CD4-positive, alpha-beta T cell treated with Interleukin-6 for 4 hours (primary cell): Measurements from ENCODE around the gene BPHL.
A peak's percentile ranks its signal among the peaks of the same experiment; 100 is the strongest.
"Not testable (repeated sequence)": the region's sequence is repeated elsewhere in the genome, so short reads cannot be mapped to it uniquely, and the experiment has no call there.

ENCODE experiments used
- DNase-seq: peaks from one replicate; pipeline ENCODE4 v3.0.0-alpha.2; 2020; ENCODE audit warnings: mixed read lengths

Gene BPHL

GRCh38 chr6:3157131-3157933 lies 38.8 kb downstream of the BPHL start, which contains the start of gene TUBB2A:
Gene TUBB2A (minus strand): TSS chr6:3157544. CDS start chr6:3157463, 81 bp downstream.
- peak; percentile 89 for DNase-seq

DNA sequence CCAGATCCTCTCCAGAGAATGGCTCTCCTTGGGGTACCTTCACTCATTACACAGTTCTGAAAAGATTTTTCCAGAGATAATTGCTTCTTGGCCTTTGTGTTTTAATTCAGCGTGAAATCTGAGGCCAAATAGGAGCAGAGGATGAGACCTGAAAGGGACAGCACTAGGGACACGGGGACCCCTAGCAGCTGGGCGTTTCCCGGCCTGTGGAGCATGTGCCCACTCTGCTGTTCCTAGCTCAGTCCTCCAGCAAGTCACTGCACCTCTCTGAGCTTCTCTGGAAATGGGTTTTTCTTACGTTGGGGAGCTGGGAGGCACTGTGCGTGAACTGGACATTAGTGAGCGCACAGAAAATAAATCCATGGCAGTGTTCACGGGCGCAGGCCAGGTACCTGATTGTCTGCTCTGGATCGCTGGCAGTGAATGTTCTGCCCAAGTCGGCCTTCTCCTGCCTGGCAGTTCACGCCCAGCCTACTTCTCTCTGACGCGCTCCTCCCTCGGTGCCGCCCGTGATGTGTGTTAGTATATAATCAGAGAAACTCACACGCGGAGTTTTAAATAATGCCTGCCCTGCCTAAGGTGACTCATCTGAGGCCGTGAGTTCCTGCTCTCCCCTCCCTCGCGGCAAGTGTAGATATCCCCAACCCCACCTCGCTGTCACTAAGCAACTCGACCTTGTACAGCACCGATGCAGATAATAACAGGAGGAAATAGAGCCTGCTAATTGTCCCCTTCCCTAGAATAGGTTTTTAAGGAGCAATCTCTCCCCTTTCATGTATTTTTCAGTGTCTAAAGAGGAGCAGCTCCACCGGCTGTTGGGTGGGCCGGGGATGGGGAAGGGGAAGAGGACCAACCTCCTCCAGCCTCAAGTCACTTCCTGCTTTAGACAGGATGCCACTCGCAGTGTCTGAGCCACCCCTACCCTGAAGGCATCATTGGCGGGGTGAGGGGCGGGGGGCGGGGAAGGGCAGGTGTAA lies 41.6 kb downstream of the BPHL start:
- peak; percentile 82 for DNase-seq

GRCh38 chr6:3162067-3162497 lies 43.6 kb downstream of the BPHL start:
- DNase-seq: no peak

DNA sequence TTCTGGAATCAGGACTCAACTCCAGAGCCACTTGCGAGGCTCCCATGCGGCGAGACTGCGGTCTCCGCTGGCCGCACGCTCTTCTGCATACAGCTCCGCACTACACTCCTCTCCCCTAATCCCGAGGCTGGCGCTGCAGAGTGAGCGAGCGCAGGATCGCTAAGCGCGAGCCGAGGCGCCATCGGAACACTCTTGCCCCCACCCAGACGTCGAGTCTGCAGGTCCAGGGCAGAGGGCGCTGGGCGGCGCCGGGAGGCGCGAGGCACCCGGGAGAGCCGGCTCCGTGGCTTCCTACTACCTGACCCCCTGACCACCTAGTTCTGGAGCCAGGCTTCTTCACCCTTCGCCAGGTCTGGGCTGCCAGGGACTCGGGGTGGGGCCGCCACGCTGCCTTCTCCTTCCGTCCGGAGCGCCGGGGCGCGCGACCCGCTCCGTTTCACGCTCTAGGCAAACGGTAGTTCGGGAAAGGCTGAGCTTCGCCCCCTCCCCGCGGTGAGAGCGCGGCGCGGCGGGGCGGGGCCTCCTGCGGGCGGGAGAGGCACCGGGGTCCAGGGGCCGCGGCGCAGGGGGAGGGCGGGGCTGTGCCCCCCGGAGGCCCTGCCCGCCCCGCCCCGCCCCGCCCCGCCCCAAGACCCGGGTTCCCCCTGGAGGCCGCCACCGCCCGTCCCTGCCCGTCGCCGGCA lies 44.2 kb downstream of the BPHL start:
- peak; percentile 81 for DNase-seq

GRCh38 chr6:3163248-3163594 lies 44.7 kb downstream of the BPHL start:
- no peak for DNase-seq

- no peak for DNase-seq
Measured at GRCh38 chr6:3164388-3164787, 45.9 kb downstream of the BPHL start.

GRCh38 chr6:3165631-3166534 lies 47.4 kb downstream of the BPHL start:
- DNase-seq: no peak

- not testable (repeated sequence) for DNase-seq
Measured at GRCh38 chr6:3166535-3167225, 48.2 kb downstream of the BPHL start.

DNA sequence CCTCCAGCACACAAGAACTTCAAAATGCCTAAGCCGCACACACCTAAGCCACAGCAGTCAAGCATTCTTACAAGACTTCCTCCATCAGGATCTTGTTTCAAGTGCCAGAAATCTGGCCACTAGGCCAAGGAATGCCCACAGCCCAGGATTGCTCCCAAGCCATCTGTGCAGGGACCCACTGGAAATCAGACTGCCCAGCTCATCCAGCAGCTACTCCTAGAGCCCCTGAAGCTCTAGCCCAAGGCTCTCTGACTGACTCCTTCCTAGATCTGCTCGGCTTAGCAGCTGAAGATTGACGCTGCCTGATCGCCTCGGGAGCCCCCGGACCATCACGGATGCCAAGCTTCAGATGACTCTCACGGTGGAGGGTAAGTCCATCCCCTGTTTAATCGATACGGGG lies 49.5 kb downstream of the BPHL start:
- DNase-seq: not testable (repeated sequence)

DNA sequence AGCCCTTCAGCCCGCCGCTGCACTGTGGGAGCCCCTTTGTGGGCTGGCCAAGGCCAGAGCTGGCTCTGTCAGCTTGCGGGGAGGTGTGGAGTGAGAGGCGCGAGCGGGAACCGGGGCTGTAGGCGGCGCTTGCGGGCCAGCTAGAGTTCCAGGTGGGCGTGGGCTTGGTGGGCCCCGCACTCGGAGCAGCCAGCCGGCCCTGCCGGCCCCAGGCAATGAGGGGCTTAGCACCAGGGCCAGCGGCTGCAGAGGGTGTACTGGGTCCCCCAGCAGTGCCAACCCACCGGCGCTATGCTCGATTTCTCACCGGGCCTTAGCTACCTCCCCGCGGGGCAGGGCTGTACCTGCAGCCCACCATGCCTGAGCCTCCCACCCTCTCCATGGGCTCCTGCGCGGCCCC lies 52.2 kb downstream of the BPHL start:
- DNase-seq: not testable (repeated sequence)

GRCh38 chr6:3171313-3172175 lies 53.0 kb downstream of the BPHL start:
- not testable (repeated sequence) for DNase-seq

DNA sequence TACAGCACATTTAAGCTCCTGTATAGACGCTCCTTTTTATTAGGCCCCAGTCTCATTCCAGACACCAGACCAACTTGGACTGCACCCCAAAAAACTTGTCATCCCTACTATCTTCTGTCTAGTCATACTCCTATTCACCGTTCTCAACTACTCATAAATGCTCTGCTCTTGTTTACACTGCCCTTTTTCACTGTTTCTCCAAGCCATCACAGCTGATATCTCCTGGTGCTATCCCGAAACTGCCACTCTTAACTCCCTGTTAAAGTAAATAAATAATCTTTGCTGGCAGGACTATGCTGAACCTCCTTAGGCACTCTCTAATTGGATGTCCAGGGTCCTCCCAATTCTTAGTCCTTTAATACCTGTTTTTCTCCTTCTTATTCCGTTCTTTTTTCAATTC lies 54.3 kb downstream of the BPHL start:
- not testable (repeated sequence) for DNase-seq

- not testable (repeated sequence) for DNase-seq
Measured at GRCh38 chr6:3173636-3174089, 55.2 kb downstream of the BPHL start.

DNA sequence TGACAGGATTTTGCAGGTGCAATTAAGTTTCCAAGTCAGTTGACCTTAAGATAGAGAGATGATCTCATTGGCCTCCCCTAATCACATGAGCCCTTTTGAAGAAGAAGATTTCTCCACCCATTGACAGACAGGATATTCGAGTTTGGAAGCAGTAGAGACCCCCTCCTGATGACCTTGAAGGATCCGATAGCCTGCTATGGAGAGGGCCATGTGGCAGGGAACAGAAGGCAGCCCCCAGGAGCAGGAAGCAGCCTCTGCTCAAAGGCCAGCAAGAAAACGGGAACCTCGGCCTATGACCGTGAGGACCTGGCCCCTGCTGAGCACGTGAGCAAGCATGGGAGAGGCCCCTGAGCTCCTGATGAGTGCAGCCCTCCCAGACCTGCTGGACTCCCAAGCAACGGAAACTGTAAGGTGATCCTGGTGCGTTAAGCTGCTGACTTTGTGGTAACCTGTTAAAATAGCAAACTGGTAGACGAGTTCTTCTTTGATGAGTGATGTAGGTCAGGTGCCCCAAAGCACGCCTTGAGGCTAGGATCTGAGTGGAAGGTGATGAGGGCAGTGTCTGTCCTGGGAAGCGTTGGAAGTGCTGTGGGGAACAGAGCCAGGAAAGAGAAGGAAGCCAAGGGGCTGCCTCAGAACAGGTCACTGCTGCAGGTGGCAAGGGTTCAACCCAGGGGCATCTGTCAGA lies 57.3 kb downstream of the BPHL start:
- DNase-seq: no peak

- peak; percentile 43 for DNase-seq
Measured at GRCh38 chr6:3176562-3177355, 58.2 kb downstream of the BPHL start.

DNA sequence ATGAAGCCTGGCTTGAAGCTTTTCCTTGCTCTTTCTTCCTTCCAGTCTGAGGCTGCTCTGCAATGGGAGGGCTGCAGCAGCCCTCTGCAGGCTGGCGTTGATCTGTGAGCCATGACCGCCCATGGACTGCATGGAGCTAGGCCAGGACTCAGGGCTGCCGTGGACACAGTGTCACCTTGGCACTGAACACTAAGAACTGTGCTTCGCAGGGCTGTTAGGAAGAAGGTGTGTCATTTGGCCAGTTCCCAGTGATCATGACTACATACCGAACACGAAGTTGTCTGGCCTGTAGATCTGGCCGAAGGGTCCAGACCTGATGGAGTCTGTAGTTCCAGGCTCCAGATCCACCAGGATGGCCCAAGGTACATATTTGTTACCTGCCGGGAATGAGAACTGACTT lies 60.2 kb downstream of the BPHL start:
- DNase-seq: not testable (repeated sequence)

DNA sequence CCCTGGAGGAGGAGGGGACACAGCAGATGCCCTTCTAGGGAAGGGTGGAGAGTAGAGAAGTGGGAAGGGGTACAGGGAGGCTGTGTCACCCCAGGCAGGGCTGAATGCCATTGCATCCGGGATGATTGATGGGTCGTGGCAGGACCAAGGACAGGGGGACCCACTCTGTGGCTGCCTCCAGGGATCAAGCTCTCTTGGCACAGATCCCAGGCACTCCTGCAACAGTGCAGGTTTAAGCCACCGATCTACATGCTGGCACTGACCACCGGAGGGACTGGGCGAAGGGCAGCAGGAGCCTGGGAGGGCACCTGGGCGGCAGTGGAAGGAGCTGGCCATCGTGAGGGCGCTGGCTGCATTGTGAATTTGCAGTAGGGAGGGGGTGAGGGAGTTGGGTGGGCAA lies 61.4 kb downstream of the BPHL start:
- DNase-seq: not testable (repeated sequence)

DNA sequence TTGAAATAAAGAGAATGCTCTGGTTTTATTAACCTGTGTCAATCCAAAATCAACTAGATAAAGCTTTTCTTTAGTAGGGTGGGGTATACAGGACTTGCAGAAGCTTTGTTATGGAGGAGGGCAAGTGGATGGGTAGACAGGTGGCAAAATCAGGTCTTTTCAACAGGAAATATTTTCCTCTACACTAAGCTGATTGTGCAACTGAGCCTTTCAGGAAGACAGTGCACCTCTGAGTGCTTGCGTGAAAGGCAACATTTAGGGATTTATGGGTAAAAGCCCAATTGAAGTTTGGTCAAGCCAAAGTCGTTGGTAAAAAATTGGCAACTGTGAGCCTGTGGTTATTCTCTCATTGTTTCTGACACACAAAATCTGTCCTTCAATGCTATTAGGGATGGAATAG lies 62.6 kb downstream of the BPHL start:
- no peak for DNase-seq

DNA sequence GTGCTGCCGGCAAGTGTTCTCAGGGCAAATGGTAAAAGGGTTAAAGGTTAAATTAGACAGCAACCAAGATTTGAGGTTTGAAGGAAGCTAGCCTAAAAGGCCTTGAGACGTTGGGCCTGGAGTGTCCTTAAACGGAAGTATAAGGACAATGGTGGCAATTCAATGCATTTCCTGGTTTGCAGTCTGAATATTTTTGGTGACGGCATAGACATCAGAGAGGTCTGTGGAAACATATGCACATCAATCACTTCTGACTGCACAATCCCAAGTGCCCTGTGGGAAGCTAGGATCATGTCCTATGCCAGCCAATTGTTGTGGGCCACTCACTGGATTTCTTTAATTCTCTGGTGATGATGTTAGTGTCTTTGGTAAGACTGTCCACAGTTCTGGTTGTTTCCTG lies 64.6 kb downstream of the BPHL start:
- DNase-seq: no peak
